K562 (cell line): ENCODE results near the gene ATP6V1G2. TPM values are rescaled to one million over a fixed set of nuclear protein-coding genes. Genes with fewer than 3 reads are reported as not detected.

Experiments used
- BCOR ChIP-seq: fragments of 450-650 bp; IDR thresholded peaks from 2 replicates; pipeline ENCODE4 v1.6.1; 2016
- BHLHE40 ChIP-seq: IDR thresholded peaks from 2 replicates; pipeline ENCODE4 v1.6.1; 2011; ENCODE audit warnings: low read length, improper control_type of control experiment
- C11orf30 ChIP-seq: fragments of 450-650 bp; IDR thresholded peaks from 2 replicates; pipeline ENCODE4 v1.6.1; 2016; ENCODE audit warnings: low read depth, mild to moderate bottlenecking
- CC2D1A ChIP-seq: fragments of 450-650 bp; IDR thresholded peaks from 2 replicates; pipeline ENCODE4 v1.6.1; 2017; ENCODE audit warnings: mild to moderate bottlenecking
- CTBP1 ChIP-seq: fragments of 450-650 bp; IDR thresholded peaks from 2 replicates; pipeline ENCODE4 v1.6.1; 2016; ENCODE audit warnings: borderline replicate concordance
- FOXP1 ChIP-seq: sonication (generic); formaldehyde crosslinking; IDR thresholded peaks from 2 replicates; pipeline ENCODE4 v1.8.0; 2022; ENCODE audit warnings: mild to moderate bottlenecking, missing genetic modification reagents
- HNRNPLL ChIP-seq: fragments of 200-400 bp; formaldehyde crosslinking; IDR thresholded peaks from 2 replicates; pipeline ENCODE4 v1.6.1; 2017; ENCODE audit warnings: low read length, low read depth, mild to moderate bottlenecking; ENCODE audit not compliant: poor library complexity, severe bottlenecking
- MECOM ChIP-seq: fragments of 250-450 bp; sonication (Bioruptor Pico); IDR thresholded peaks from 2 replicates; pipeline ENCODE4 v1.8.0; 2022; ENCODE audit warnings: inconsistent platforms
- MYNN ChIP-seq, 2 experiments: sonication (generic); formaldehyde crosslinking in 1 of 2; IDR thresholded peaks; 2 replicates each; pipeline versions ENCODE4 v1.5.0 to v1.6.1; 2016 to 2020; ENCODE audit warnings: antibody characterized with exemption in 1 of 2, missing genetic modification reagents in 1 of 2
- NEUROD1 ChIP-seq: fragments of 150-350 bp; IDR thresholded peaks from 2 replicates; pipeline ENCODE4 v1.6.1; 2014; ENCODE audit warnings: borderline replicate concordance, low read length, low read depth; ENCODE audit not compliant: partially characterized antibody
- NRF1 ChIP-seq, 2 experiments: fragments of 450-650 bp; IDR thresholded peaks in 1 of 2; conservative IDR thresholded peaks in 1 of 2; 2 replicates each; pipeline ENCODE4 v1.6.1; 2014; ENCODE audit warnings: mild to moderate bottlenecking in 2 of 2
- PRDM10 ChIP-seq: fragments of 450-650 bp; IDR thresholded peaks from 2 replicates; pipeline ENCODE4 v1.6.1; 2018; ENCODE audit not compliant: partially characterized antibody
- TEAD1 ChIP-seq, 2 experiments: fragments of 450-650 bp in 1 of 2; sonication (generic) in 1 of 2; formaldehyde crosslinking; IDR thresholded peaks; 2 replicates each; pipeline versions ENCODE4 v1.4.0 to v1.8.0; 2020 to 2022; ENCODE audit warnings: mild to moderate bottlenecking in 2 of 2, missing genetic modification reagents in 1 of 2
- ZBTB7A ChIP-seq: IDR thresholded peaks from 2 replicates; pipeline ENCODE4 v1.6.1; 2011; ENCODE audit warnings: low read depth, mild to moderate bottlenecking, low read length, moderate library complexity, borderline replicate concordance; ENCODE audit not compliant: control insufficient read depth
- ZNF431 ChIP-seq: sonication (generic); formaldehyde crosslinking; IDR thresholded peaks from 2 replicates; pipeline ENCODE4 v1.8.0; 2022; ENCODE audit warnings: mild to moderate bottlenecking, missing genetic modification reagents
- polyA plus RNA-seq, 8 experiments: library from polyadenylated mRNA; depleted of rRNA in 4 of 8; stranded (reverse) in 5 of 8; unstranded in 3 of 8; fragments of >200 nt; fragmentation: Nextera tagmentation in 2 of 8; fragmentation: Illumina TruSeq in 1 of 8; extraction: Ambion mirVana in 2 of 8; extraction: Trizol in 1 of 8; gene quantifications; 2 replicates each; pipeline versions ENCODE4 v1.2.1 to v1.2.3, GENCODE V29; 2011 to 2014; ENCODE audit warnings: inconsistent platforms in 1 of 8, missing spikeins in 1 of 8
- total RNA-seq, 7 experiments: library from RNA; depleted of rRNA in 6 of 7; stranded (reverse); fragments of >200 nt in 6 of 7; fragmentation: Illumina TruSeq in 2 of 7; extraction: Trizol in 2 of 7; gene quantifications; 2 replicates each; pipeline versions ENCODE4 v1.2.1 to v1.2.3, GENCODE V29; 2011 to 2021; ENCODE audit warnings: low replicate concordance in 1 of 7
- TF ChIP-seq, protein P1 (sequence below), 2 experiments: fragments of 450-650 bp in 1 of 2; IDR thresholded peaks; 2 replicates each; pipeline ENCODE4 v1.6.1; 2011 to 2017; ENCODE audit warnings: low read depth in 2 of 2, antibody characterized with exemption in 1 of 2, borderline replicate concordance in 1 of 2, low read length in 1 of 2, mild to moderate bottlenecking in 1 of 2, mixed read lengths in 1 of 2; ENCODE audit not compliant: control insufficient read depth in 1 of 2
- TF ChIP-seq, protein P2 (sequence below), 2 experiments: fragments of 450-650 bp in 1 of 2; sonication (generic) in 1 of 2; formaldehyde crosslinking in 1 of 2; IDR thresholded peaks in 1 of 2; conservative IDR thresholded peaks in 1 of 2; 2 replicates each; pipeline versions ENCODE4 v1.6.1 to v1.8.1; 2016 to 2023; ENCODE audit warnings: mild to moderate bottlenecking in 2 of 2, moderate library complexity in 2 of 2, inconsistent platforms in 1 of 2, missing genetic modification reagents in 1 of 2

Gene ATP6V1G2
- total and polyA plus RNA-seq, 9 of the 15 experiments (the other 6 are each of a cell fraction or from before 2014, with no cell fraction given): 0.14 to 1.5 (median 0.33) TPM

DNA sequence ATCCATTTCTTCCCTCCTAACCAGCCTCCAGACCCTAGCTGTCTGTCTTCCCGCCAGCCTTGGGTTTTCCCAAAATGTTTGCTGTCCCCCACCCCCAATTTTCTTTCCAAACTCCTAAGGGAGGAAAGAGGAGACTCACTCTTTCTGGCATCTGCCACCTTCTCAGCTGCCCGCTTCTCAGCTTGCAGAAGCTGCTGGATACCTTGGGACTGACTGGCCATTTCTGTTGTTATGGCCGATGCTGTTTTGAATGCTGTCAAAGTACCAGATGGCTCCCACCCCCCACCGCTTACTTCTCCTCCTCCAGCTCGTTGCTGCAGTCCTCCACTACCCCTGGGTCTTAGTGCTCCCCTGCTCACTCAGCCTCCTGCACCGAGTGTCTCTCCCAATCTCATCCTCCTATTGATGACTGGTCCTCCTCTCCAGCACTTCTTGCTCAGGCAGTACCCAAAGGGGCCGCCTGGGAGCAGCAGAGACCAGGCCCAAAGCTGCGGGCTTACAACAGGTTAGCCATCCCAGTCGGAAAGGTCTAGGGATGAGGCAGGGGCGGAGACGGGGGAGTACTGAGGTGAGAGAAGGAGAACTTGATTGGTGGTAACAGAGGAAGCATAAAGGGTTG, at the start of gene ATP6V1G2 (continued):
- TF ChIP-seq, protein P1, sequence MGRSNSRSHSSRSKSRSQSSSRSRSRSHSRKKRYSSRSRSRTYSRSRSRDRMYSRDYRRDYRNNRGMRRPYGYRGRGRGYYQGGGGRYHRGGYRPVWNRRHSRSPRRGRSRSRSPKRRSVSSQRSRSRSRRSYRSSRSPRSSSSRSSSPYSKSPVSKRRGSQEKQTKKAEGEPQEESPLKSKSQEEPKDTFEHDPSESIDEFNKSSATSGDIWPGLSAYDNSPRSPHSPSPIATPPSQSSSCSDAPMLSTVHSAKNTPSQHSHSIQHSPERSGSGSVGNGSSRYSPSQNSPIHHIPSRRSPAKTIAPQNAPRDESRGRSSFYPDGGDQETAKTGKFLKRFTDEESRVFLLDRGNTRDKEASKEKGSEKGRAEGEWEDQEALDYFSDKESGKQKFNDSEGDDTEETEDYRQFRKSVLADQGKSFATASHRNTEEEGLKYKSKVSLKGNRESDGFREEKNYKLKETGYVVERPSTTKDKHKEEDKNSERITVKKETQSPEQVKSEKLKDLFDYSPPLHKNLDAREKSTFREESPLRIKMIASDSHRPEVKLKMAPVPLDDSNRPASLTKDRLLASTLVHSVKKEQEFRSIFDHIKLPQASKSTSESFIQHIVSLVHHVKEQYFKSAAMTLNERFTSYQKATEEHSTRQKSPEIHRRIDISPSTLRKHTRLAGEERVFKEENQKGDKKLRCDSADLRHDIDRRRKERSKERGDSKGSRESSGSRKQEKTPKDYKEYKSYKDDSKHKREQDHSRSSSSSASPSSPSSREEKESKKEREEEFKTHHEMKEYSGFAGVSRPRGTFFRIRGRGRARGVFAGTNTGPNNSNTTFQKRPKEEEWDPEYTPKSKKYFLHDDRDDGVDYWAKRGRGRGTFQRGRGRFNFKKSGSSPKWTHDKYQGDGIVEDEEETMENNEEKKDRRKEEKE (IDR thresholded peaks at IDR 0.05; ENCODE audit: borderline replicate concordance in 1 of 2, control insufficient read depth in 1 of 2, low read depth in 2 of 2, low read length in 1 of 2): 0 out of 4 replicates have a peak, but pooled peaks of 1 of the 2 experiments have one; percentile 35
- TF ChIP-seq C11orf30 (0 out of 2 replicates have a peak, but pooled peaks have one; percentile 7), BHLHE40 (peak; percentile 42; the same call in 1 of the 2 replicates), CC2D1A (peak; percentile 91), NRF1 (conservative IDR thresholded peaks at IDR 0.05 in 1 of 2, IDR thresholded peaks at IDR 0.05 in 1 of 2) (peak; percentile 41 to 51; a peak in 3 of 4 replicates), BCOR (no peak), ZNF431 (0 out of 2 replicates have a peak, but pooled peaks have one; percentile 12), HNRNPLL (peak; percentile 24), MYNN (IDR thresholded peaks at IDR 0.05) (peak; percentile 27; the same call in 1 of the 2 replicates), MYNN (CRISPR knock-in tag; IDR thresholded peaks at IDR 0.05) (no peak), NEUROD1 (peak; percentile 63), MECOM (CRISPR knock-in tag) (peak; percentile 63; the same call in 1 of the 2 replicates), TEAD1 (CRISPR knock-in tag; IDR thresholded peaks at IDR 0.05) (peak in 1 of 2 experiments; percentile 51; a peak in 2 of 4 replicates), PRDM10 (peak; percentile 81), FOXP1 (CRISPR knock-in tag) (no peak), CTBP1 (peak; percentile 100), ZBTB7A (peak; percentile 29; the same call in 1 of the 2 replicates)
- TF ChIP-seq, protein P2, sequence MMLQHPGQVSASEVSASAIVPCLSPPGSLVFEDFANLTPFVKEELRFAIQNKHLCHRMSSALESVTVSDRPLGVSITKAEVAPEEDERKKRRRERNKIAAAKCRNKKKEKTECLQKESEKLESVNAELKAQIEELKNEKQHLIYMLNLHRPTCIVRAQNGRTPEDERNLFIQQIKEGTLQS (IDR thresholded peaks at IDR 0.05): no peak; the same call in 1 of the 2 replicates
- TF ChIP-seq, protein P2 (CRISPR knock-in tag; conservative IDR thresholded peaks at IDR 0.05): peak; percentile 65; the same call in 1 of the 2 replicates
